OCI-LY7 (cell line): ENCODE measurements around the gene CLINT1. TPM values are rescaled to one million over a fixed set of nuclear protein-coding genes. Genes with fewer than 3 reads are reported as not detected.

Experiments
- BruUV-seq: library from RNA; stranded (reverse); fragments of 400-500 nt; replicated peaks from 2 replicates; lab custom pipeline; 2021; lab: Mats Ljungman, UMichigan
- CTCF ChIA-PET: fragments of 300-600 bp; sonication (Branson Sonifier 250); formaldehyde crosslinking; loops from one replicate; lab custom pipeline; 2022; ENCODE audit warnings: antibody characterized with exemption; ENCODE audit not compliant: unreplicated experiment; lab: Charles Lee
- POLR2A ChIA-PET: fragments of 300-600 bp; sonication (Branson Sonifier 250); formaldehyde crosslinking; loops from one replicate; lab custom pipeline; 2022; ENCODE audit warnings: antibody characterized with exemption; lab: Charles Lee
- DNase-seq: peaks from one replicate; pipeline ENCODE4 v3.0.0-alpha.2; 2015; ENCODE audit warnings: low spot score
- H2AFZ ChIP-seq: fragments of 200-600 bp; sonication (generic), shearing (Covaris generic); 2 replicates; pipeline ENCODE4 v1.6.1; 2014; ENCODE audit warnings: mild to moderate bottlenecking, antibody characterized with exemption, low read length, moderate library complexity
- H3K27ac ChIP-seq: fragments of 200-600 bp; sonication (generic); 2 replicates; pipeline ENCODE4 v1.5.1; 2014; ENCODE audit warnings: mixed run types, low read depth, mild to moderate bottlenecking, moderate library complexity, low read length, inconsistent platforms; ENCODE audit not compliant: poor library complexity, severe bottlenecking
- H3K36me3 ChIP-seq: fragments of 200-600 bp; sonication (generic); 2 replicates; pipeline ENCODE4 v1.6.1; 2014; ENCODE audit warnings: mild to moderate bottlenecking, antibody characterized with exemption, low read length, moderate library complexity, mixed read lengths; ENCODE audit not compliant: insufficient read depth
- H3K4me1 ChIP-seq: fragments of 200-600 bp; sonication (generic); 2 replicates; pipeline ENCODE4 v1.5.1; 2014; ENCODE audit warnings: mild to moderate bottlenecking, low read length; ENCODE audit not compliant: insufficient read depth, poor library complexity, severe bottlenecking
- H3K4me2 ChIP-seq: fragments of 200-600 bp; sonication (generic); 2 replicates; pipeline ENCODE4 v1.6.1; 2014; ENCODE audit warnings: mild to moderate bottlenecking, low read length
- H3K4me3 ChIP-seq: fragments of 200-600 bp; sonication (generic); 2 replicates; pipeline ENCODE4 v1.5.1; 2014; ENCODE audit warnings: mild to moderate bottlenecking, low read depth, low read length; ENCODE audit not compliant: poor library complexity, severe bottlenecking
- H3K79me2 ChIP-seq: fragments of 200-600 bp; sonication (generic); 2 replicates; pipeline ENCODE4 v1.6.1; 2016; ENCODE audit warnings: low read depth, mild to moderate bottlenecking, low read length, moderate library complexity, mixed read lengths; ENCODE audit not compliant: insufficient read depth
- H3K9me2 ChIP-seq: fragments of 200-600 bp; sonication (generic); 2 replicates; pipeline ENCODE4 v1.6.1; 2016; ENCODE audit warnings: mild to moderate bottlenecking, low read length, mixed read lengths; ENCODE audit not compliant: insufficient read depth
- H3K9me3 ChIP-seq: fragments of 200-600 bp; sonication (generic); 2 replicates; pipeline ENCODE4 v1.6.1; 2014; ENCODE audit warnings: mild to moderate bottlenecking, mixed run types, low read length, mixed read lengths
- H4K20me1 ChIP-seq: fragments of 200-600 bp; sonication (generic); 2 replicates; pipeline ENCODE4 v1.6.1; 2014; ENCODE audit warnings: mild to moderate bottlenecking, antibody characterized with exemption, low read length, moderate library complexity, mixed read lengths; ENCODE audit not compliant: insufficient read depth
- EZH2phosphoT487 ChIP-seq: fragments of 200-600 bp; sonication (generic); IDR thresholded peaks from 2 replicates; pipeline ENCODE4 v1.6.1; 2018; ENCODE audit warnings: low read depth, borderline replicate concordance, mild to moderate bottlenecking, mixed run types, antibody characterized with exemption, low read length, moderate library complexity, mixed read lengths
- intact Hi-C: fragments of 100-400 bp; cut with micrococcal nuclease; formaldehyde crosslinking; loops from one replicate; pipeline ENCODE4 v1.10.0; 2022; ENCODE audit not compliant: unreplicated experiment
- total RNA-seq, 2 experiments: library from RNA; depleted of rRNA in 1 of 2; stranded (reverse); fragments of >200 nt in 1 of 2; shearing (Covaris generic) in 1 of 2; gene quantifications; 2 replicates each; pipeline ENCODE4 v1.2.3, GENCODE V29; 2014 to 2022
- TF ChIP-seq, protein P1 (sequence below): fragments of 200-600 bp; sonication (generic); conservative IDR thresholded peaks from 2 replicates; pipeline ENCODE4 v1.5.1; 2014; ENCODE audit warnings: mild to moderate bottlenecking, antibody characterized with exemption, low read length, moderate library complexity, mixed read lengths

CLINT1 gene
- total RNA-seq, 2 experiments from 2014 or later: 107 to 135 TPM

GRCh38 chr5:157820593-157821252, 38.2 kb downstream of the CLINT1 start:
- peaks cover 100% of the 10 kb centered on the region for H3K79me2 ChIP-seq
- POLR2A ChIA-PET: interaction anchor here (0.5 to 4.3 kb wide), 6 partner anchors 11 to 132 kb away, joined by 3 to 15 read pairs (median 4); no protein-coding TSS in a partner anchor

DNA sequence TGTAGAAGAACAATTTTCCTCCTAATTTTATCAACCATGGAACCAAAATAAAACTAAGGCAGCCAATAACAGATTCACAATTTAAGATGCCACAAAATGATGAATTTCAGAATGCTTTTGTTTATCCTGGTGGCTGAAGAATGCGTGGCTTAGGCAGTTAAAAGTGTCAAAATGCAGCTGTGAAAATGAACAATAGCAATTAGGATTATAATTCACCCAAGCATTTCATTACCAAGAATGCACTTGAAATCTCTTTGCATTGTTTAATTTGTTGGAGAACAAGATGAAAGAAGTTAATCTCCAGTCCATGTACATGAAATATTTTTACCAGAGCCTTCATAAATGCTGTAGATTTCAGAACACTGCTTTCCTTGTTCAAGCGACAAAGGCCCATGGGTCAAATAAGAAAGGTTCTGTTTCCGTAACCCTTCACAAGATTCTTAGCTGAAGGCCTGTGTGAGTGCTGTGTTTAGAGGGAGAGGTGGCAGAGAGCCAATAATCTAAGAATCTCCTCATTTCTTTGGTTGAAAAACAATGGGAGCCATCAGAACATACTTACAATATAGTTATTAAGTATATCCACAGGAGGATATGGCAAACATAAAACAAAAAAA, 39.3 kb downstream of the CLINT1 start:
- H3K79me2 ChIP-seq: peaks cover 95% of the 10 kb centered on the region
- DNase-seq: no peak
- peaks cover 67% of the 10 kb centered on the region for H3K4me1 ChIP-seq
- TF ChIP-seq, protein P1, sequence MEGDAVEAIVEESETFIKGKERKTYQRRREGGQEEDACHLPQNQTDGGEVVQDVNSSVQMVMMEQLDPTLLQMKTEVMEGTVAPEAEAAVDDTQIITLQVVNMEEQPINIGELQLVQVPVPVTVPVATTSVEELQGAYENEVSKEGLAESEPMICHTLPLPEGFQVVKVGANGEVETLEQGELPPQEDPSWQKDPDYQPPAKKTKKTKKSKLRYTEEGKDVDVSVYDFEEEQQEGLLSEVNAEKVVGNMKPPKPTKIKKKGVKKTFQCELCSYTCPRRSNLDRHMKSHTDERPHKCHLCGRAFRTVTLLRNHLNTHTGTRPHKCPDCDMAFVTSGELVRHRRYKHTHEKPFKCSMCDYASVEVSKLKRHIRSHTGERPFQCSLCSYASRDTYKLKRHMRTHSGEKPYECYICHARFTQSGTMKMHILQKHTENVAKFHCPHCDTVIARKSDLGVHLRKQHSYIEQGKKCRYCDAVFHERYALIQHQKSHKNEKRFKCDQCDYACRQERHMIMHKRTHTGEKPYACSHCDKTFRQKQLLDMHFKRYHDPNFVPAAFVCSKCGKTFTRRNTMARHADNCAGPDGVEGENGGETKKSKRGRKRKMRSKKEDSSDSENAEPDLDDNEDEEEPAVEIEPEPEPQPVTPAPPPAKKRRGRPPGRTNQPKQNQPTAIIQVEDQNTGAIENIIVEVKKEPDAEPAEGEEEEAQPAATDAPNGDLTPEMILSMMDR: no peak
- TF ChIP-seq EZH2phosphoT487: no peak
- POLR2A ChIA-PET: interaction anchor here (0.7 to 4.3 kb wide), 7 partner anchors 12 to 133 kb away, joined by 3 to 15 read pairs (median 4); no protein-coding TSS in a partner anchor
- H3K4me3 ChIP-seq: no peak overlapping the region
- BruUV-seq: no TSS peak
- H3K27ac ChIP-seq: peak overlapping the region; percentile 68
- H3K9me3 ChIP-seq: peaks cover 17% of the 10 kb centered on the region
- H3K9me2 ChIP-seq: no peaks in the 10 kb centered on the region
- H3K36me3 ChIP-seq: peaks cover 66% of the 10 kb centered on the region
- intact Hi-C loops: loop anchor here (1.0 to 2.0 kb wide), 2 partner anchors 41 to 99 kb away; no protein-coding TSS in a partner anchor
- peak overlapping the region; percentile 58 for H3K4me2 ChIP-seq
- CTCF ChIA-PET: interaction anchor here (0.9 to 1.4 kb wide), 3 partner anchors 40 to 130 kb away, joined by 3 read pairs; partner anchors contain the start of gene CLINT1
- no peaks in the 10 kb centered on the region; the same call in 1 of the 2 replicates for H4K20me1 ChIP-seq
- no peak overlapping the region for H2AFZ ChIP-seq

More at GRCh38 chr5:157820593-157821252, 38.2 kb downstream of the CLINT1 start:
- H2AFZ ChIP-seq: no peak overlapping the region
- peaks cover 79% of the 10 kb centered on the region for H3K4me1 ChIP-seq
- no peaks in the 10 kb centered on the region; the same call in 1 of the 2 replicates for H4K20me1 ChIP-seq
- H3K4me3 ChIP-seq: peak overlapping the region; percentile 3
- H3K9me2 ChIP-seq: no peaks in the 10 kb centered on the region
- no TSS peak for BruUV-seq
- peaks cover 17% of the 10 kb centered on the region for H3K9me3 ChIP-seq
- peak; percentile 83 for DNase-seq
- CTCF ChIA-PET: interaction anchor here (0.6 to 1.1 kb wide), 3 partner anchors 9 to 128 kb away, joined by 3 read pairs; partner anchors contain the start of gene CLINT1
- TF ChIP-seq EZH2phosphoT487: no peak
- TF ChIP-seq, protein P1: peak; percentile 97
- H3K4me2 ChIP-seq: peak overlapping the region; percentile 58
- H3K36me3 ChIP-seq: peaks cover 57% of the 10 kb centered on the region
- intact Hi-C loops: loop anchor here (1.0 to 2.0 kb wide), 2 partner anchors 40 to 98 kb away; no protein-coding TSS in a partner anchor
- H3K27ac ChIP-seq: peak overlapping the region; percentile 68
